Gastrocnemius medialis (tissue), 4 donors: ENCODE measurements around the gene ROR1.

Experiments used
- POLR2A ChIP-seq, 2 donors: fragments of 450-650 bp; IDR thresholded peaks; one replicate each; pipeline ENCODE4 v1.6.1; 2017; ENCODE audit warnings: antibody characterized with exemption in 2 of 2, mild to moderate bottlenecking in 2 of 2, moderate library complexity in 2 of 2
- TF ChIP-seq, protein P1 (sequence below), 5 experiments: fragments of 450-650 bp in 3 of 5; fragments of 200-600 bp in 2 of 5; sonication (generic) in 2 of 5; IDR thresholded peaks in 4 of 5; conservative IDR thresholded peaks in 1 of 5; 1 replicate in 4 of 5; 2 replicates in 1 of 5; pipeline ENCODE4 v1.5.1; 2016 to 2019; ENCODE audit warnings: antibody characterized with exemption in 5 of 5, mild to moderate bottlenecking in 3 of 5, moderate library complexity in 3 of 5

- TF ChIP-seq POLR2A (IDR thresholded peaks at IDR 0.05), result no peak
- TF ChIP-seq, protein P1, sequence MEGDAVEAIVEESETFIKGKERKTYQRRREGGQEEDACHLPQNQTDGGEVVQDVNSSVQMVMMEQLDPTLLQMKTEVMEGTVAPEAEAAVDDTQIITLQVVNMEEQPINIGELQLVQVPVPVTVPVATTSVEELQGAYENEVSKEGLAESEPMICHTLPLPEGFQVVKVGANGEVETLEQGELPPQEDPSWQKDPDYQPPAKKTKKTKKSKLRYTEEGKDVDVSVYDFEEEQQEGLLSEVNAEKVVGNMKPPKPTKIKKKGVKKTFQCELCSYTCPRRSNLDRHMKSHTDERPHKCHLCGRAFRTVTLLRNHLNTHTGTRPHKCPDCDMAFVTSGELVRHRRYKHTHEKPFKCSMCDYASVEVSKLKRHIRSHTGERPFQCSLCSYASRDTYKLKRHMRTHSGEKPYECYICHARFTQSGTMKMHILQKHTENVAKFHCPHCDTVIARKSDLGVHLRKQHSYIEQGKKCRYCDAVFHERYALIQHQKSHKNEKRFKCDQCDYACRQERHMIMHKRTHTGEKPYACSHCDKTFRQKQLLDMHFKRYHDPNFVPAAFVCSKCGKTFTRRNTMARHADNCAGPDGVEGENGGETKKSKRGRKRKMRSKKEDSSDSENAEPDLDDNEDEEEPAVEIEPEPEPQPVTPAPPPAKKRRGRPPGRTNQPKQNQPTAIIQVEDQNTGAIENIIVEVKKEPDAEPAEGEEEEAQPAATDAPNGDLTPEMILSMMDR (IDR thresholded peaks at IDR 0.05 in 4 of 5, conservative IDR thresholded peaks at IDR 0.05 in 1 of 5), result no peak
These were observed 73.6 kb downstream of the ROR1 start for GRCh38 chr1:63847308-63847910.
